ENCODE measurements around the gene CARNS1.
"Not testable (repeated sequence)": the region's sequence is repeated elsewhere in the genome, so short reads cannot be mapped to it uniquely, and the experiment has no call there.

Gene CARNS1

DNA sequence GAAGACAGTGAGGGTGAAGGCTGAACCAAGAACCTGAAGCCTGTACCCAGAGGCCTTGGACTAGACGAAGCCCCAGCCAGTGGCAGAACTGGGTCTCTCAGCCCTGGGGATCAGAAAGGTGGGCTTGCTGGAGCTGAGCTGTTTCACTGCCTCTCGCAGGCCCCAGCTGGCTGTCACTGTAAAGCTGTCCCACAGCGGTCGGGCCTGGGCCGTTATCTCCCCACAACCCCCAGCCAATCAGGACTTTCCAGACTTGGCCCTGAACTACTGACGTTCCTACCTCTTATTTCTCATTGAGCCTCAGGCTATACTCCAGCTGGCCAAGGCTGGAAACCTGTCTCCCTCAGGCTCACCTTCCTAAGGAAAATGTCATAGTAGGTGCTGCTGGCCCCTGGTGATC lies 17.9 kb upstream of the CARNS1 start:
- DNase-seq: no peak

DNA sequence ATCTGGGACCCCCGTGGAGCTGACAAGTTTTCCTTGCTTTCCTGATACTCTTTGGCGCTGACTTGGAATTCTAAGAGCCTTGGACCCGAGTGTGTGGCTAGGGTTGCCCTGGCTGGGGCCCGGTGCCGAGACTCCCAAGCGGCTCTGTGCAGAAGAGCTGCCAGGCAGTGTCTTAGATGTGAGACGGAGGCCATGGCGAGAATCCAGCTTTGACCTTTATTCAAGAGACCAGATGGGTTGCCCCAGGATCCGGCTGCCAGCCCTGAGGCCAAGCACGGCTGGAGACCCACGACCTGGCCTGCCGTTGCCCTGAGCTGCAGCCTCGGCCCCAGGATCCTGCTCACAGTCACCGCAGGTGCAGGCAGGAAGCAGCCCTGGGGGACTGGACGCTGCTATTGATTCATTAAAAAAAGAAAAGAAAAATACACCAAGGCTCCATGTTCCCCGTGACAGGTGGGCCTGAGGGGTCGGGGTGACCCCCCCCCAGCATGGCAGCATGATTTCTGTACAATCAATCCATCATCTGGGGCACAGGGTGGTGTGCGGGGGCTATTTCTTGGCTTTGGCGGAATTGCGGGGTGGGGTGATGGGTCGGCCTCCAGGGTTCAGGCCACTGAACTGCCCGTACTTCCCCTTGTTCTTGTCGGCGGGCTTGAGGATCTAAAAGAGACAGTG lies 17.4 kb upstream of the CARNS1 start:
- DNase-seq: no peak

DNA sequence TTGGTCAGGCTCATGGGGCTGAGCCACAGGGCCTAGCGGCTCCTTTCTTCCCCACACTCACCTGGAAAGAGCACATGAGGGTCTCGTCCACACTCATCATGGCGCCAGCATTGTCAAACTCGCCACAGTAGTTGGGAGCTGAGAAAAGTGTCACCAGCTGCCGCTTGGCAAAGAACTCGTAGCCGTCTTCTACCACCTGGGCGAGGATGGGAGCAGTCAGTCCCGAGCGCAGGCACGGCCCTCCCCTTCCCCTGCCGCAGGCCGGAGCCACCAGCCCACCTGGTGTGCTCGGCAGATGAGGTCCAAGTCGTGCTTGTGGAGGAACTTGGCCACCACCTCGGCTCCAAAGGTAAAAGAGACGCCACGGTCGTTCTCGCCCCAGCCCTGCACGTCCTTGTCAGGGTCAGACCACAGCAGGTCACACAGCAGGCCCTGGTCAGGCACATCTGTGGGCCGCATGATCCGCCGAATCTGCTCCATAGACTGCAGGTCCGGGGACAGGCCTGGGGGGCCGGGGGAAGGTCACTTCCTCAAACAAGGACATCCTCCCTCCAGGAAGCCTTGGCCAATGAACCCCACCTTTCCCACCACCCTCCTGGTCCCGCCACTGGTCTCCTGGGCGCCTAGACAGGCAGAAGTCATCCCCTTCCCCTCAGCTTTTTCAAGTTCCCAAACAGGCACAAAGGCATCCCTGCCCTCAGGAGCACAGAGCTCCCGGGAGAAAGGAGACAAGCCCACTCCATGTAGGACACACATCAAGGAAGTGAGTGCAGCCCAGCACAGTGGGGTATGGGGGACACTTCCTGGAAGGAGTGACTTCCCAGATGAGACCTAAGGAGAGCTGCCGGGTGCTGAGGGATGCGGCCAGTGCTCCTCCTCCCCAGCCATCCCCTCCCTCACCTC lies 16.6 kb upstream of the CARNS1 start:
- no peak for DNase-seq

DNA sequence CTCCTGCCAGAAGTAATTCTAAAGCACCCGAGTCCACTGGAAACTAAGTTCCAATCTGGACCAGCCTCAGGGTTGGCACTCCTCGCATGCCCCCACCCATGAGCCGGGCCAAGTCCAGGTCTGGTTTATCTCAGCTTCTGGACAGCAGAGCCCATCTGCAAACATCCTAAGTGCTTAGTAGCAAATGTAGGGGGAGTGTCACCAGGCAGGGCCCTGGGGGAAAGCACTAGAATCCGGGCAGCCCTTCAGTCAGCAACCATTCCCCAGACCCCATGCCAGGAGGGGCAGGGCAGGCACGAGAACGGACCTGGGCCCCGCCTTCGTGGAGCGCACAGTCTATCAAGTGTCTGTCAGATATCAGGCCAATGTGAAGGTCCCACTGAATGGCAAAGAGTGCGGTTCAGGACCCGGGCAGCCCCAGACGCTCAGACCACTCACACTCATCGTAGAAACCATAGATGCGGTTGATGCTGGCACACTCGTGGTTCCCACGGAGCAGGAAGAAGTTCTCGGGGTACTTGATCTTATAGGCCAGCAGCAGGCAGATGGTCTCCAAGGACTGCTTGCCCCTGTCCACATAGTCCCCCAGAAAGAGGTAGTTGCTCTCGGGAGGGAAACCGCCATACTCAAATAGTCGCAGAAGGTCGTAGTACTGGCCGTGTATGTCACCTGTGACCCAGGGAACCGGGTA lies 15.1 kb upstream of the CARNS1 start:
- no peak for DNase-seq

DNA sequence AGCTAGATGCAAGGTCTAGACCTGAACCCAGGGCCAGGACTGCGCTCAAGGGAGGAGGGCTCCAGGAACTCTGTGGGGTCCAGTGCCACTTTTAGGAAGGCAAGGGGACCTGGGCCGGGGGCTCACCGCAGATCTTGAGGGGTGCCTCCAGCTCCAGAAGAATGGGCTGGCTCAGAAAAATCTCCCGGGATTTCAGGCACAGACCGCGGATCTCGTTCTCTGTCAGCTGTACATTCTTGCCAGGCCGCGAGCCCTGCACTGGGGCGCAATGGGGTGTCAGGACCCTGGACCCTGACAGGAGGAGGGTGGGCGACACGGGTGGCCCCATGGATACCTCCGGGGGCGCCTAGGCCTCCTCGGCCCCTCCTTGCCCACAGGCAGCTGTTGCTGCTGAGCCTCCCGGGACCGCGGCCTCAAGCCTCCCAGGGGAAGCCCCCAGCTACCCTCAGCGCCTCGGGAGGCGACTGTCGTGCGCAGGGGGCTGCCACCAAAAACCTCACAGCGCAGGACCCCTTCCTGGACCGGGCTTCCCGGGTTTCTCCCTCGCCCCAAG lies 14.5 kb upstream of the CARNS1 start:
- no peak for DNase-seq

DNA sequence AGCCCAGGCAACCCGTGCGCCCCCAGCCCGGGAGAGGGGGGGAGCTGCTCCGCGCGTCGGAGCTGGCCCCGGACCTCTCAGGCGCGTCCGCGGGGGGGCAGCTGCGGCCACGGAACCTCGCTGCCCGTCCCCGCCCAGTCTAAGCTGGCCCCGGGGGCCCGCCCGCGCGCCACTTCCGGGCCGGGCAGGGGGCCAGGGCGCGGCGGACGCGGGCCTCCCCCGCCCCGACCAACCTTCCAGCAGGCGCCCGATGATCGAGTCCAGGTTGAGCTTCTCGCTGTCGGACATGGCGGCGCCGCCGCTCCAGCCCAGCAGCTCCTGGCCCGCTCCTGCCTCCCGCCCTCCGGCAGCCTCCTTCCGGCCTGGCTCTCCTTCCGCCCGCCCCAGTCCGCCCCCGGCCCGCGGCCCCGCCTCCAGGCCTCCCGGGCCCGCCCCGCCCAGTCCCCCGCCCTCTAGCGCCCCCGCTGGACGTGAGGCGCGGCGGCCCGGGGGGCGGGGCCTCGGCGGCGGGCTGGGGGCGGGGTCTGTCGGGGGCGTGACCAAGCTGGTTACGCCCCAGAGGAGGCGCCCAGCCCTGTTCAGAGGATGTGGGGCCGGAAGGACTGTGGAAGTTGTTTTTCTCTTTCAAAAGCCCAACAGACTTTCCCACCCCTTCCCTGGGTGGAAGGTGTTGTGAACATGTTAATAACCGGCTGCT lies 13.8 kb upstream of the CARNS1 start, which contains the start of gene PPP1CA:
Gene PPP1CA, minus strand, starts transcription at position 364 of the 697 bp plus-strand sequence. Its CDS starts 76 bp downstream, at position 288.
- DNase-seq: peak; percentile 91 to 98 (median 96)

DNA sequence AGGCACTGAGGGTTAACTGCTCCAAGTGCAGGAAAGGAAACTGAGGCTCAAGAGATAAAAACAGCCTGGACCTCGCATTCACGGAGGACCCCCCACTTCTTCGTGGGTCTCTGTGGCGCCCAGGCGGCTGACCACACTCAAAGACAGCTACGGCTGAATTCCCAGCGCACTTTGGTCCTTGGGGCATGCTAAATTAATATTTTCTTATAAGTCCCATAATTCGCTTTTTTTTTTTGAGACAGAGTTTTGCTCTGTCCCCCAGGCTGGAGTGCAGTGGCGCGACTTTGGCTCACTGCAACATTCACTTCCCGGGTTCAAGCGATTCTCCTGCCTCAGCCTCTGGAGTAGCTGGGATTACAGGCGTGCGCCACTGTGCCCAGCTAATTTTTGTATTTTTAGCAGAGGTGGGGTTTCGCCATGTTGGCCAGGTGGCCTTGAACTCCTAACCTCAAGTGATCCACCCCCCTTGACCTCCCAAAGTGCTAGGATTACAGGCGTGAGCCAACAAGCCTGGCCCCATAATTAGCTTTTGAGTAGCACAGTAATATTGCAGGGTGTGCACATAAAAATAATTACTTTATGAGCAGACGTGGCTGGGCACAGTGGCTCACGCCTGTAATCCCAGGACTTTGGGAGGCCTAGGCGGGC lies 13.2 kb upstream of the CARNS1 start:
- DNase-seq: not testable (repeated sequence)

DNA sequence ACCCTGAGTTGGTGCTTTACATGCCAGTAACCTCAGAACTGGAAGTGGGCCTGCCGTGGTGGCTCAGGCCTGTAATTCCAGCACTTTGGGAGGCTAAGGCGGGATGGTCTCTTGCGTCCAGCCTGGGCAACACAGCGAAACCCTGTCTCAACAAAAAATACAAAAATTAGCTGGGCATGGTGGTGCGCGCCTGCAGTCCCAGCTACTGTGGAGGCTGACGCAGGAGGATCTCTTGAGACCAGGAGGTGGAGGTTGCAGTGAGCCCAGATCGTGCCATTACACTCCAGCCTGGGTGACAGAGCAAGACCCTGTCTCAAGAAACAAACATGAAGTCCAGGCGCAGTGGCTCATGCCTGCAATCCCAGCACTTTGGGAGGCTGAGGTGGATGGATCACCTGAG lies 12.4 kb upstream of the CARNS1 start:
- DNase-seq: not testable (repeated sequence)

DNA sequence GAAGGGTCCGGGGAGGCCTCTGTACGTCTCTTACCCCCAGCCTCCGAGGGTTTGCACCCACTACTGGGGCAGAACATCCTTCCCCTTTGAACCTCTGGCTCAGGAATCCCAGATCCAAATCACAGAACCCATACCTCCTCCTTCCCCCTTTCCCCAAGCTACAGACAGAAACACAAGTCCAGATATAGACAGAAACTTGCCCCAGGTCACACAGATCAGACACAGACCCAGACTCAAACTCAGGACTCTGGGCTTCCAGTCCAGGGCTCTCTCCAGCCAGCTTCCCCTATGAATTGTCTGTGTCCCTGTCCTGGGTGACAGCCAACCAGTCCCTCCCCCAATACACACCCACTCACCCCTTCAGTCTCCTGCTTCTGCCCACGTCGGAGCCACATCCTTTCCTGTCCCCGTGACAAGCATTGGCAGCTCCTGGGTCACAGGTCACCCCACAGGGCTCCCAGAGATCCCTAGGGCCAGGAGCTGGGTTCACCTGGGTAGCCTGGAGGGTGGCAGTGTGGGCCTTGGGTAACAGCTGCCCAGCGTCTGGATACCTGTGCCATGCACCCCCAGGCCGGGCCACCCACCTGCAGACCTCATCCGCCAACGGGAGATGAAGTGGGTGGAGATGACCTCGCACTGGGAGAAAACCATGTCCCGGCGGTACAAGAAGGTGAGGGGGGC lies 10.8 kb upstream of the CARNS1 start:
- DNase-seq: peak; percentile 68 to 78 (median 76)

DNA sequence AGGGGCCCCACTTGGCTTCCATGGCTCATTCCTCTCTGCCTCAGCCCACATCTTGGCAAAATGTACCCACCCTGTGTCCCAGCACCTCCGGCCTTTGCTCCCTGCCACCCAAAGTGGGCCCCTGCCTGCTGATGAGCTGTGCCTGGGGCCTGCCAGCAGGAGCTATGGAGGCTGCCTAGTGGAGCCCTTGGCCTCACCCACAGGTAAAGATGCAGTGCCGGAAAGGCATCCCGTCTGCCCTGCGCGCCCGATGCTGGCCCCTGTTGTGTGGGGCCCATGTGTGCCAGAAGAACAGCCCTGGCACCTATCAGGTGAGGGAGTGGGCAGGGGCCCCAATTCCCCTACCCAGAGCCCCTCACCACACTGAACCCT lies 10.3 kb upstream of the CARNS1 start:
- DNase-seq: no peak

DNA sequence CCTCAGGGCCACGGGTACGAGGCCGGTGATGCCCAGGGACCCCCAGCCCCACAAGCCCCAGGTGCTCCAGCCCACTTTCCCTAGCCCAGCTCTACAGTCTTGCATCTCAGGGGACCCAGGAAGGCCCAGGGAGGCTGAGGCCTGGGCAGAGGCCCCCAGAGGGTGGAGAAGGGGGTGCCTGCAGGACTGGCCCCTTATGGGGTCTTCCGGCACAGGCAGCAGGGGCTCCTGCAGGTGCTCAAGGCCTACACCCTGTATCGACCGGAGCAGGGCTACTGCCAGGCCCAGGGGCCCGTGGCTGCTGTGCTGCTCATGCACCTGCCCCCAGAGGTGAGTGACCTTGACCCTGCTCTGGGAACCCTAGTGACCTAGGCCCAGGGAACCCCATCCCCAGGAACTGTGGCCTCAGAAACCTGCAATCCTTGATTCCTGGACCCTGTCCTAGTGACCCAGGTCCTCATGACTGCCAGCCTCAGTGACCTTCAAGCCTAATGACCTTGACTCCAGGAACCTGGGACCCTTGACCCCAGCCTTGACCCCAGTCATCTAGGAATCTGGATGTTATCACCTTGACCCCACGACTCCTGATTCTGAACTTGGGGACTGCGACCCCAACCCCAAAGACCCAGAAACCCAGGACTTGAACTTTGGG lies 9.7 kb upstream of the CARNS1 start:
- no peak for DNase-seq

DNA sequence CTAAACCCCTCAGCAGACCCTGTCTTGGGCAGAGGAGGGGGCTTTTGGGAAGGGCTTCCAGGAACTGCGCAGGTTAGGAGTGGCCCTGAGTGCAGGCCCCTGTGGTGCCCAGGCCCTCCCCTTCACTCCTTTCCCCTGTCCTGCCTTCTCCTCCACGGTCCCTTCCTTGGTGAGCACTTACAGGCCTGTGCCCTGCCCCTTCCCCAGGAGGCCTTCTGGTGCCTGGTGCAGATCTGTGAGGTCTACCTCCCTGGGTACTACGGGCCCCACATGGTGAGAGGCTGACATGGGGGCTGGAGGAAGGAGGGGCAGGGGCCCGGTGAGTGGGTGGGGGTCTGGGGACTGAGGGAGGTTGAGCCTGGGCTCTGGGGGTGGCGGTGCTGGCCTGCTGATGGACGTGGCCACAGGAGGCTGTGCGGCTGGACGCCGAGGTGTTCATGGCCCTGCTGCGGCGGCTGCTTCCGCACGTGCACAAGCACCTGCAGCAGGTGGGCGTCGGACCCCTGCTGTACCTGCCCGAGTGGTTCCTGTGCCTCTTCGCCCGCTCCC lies 9.0 kb upstream of the CARNS1 start:
- DNase-seq: no peak

DNA sequence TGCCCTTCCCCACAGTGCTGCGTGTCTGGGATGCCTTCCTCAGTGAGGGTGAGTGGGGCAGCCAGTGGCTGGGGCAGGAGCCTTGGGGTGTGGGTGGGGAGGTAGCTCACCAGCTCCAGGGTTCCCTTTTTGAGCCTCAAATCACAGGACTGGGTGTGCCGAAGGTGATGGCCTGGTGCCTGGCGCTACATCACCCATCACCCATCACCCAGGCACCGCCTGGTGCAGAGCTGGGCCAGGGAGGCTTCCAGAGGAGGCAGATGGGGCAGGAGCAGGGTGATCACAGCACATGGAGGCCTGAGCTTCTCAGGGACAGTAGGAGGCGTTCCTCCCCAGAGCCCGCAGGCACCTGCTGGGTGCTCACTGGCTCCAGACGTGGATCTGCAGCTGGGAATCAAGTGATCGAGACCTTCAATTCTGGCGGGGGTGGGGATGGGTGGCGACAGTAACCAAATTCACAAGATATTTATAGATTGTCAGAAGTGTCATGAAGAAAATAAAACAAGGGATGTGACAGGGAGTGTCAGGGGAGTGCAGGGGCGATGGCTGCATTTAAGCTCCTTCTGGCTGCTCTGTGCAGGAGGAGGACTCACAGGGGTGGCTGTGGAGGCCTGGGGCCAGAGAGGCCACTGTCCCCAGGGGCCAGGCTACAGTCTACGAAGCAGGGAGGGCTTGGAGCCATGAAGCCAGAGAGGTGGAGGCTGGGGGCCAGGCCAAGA lies 8.3 kb upstream of the CARNS1 start:
- no peak for DNase-seq

DNA sequence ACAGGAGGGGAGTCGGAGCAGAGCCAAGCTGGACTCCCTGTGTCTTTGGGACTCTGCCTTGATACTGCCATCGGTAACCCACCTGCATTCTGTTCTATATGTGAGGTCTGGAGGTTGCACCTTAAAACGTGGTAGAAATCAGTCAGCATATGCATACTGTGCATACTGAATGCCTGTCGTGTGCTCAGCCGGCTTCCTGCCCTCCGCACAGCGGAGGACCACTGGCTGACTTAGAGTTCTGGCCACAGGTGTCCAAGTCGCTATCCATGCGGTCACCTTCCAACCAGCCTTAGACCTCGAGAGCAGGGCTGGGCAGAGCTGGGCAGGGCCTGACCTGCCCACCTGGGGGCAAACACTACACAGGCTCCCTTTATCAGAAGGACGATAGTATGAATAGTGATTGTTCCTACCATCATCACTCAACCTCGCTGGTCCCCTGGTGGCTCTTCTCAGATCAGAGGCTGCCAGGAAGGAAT lies 7.8 kb upstream of the CARNS1 start:
- no peak for DNase-seq

DNA sequence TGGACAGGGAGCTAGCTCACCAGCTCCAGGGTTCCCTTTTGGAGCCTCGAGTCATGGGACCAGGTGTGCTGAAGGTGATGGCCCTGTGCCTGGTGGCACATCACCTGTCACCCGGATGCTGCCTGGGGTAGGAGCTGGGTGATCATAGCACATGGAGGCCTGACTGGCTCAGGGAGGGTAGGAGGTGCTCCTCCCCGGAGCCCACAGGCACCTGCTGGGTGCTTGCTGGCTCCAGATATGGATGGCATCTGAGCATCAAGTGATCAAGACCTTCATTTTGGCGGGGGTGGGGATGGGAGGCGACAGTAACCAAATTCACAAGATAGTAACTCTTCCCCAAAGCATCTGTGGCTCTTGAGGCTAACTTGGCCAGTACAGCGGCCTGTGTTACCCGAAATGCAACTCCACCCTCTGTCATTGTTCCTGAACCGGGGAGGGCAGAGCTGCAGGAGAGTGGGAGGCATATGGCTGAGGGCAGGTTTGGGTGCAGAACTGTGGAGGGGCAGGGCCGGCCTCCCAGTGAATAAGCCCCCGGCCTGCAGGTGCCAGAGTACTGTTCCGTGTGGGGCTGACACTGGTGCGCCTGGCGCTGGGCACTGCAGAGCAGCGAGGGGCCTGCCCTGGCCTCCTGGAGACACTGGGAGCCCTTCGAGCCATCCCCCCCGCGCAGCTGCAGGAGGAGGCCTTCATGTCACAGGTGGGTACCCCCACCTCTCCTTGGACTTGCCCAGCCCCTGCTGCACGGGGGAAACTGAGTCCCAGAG lies 6.9 kb upstream of the CARNS1 start:
- no peak for DNase-seq

DNA sequence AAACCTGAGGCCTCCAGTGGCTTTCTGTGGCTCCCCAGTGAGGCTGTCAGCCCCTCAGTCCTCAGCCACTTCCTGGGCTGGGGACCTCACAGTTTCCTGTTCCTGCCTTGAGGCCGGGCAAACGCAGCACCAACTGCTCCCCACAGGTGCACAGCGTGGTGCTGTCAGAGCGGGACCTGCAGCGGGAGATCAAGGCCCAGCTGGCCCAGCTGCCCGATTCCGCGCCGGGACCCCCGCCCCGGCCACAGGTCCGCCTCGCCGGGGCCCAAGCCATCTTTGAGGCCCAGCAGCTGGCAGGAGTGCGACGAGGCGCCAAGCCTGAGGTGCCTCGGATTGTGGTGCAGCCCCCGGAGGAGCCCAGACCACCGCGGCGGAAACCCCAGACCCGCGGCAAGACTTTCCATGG lies 6.2 kb upstream of the CARNS1 start:
- DNase-seq: no peak

DNA sequence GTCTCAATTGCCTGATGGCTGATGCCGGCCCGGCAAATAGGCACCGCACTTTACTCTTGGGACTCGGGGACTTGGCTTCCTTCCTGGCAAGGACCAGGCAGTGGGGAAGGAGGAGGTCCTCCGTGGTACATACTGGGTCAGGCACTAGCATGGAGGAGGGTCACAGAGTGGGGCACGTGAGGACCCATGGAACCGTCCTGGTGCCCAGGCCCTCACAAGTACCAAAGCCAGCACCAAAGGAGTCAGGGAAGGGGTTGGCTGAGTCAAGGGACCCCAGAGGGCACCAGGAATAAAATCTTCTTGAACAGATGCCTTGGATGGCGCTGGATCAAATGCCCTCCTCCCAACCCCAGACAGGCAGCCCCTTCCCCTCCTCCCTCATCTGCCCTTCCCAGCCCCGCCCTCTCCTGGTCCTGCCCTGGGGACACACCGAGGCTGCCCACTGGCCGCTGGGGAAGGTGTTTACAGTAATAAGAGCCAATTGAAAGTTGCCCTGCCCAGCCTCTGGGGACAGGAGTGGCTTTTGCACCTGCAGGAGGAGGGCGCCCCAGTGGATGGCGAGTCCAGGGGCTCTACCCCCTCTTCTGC lies 5.6 kb upstream of the CARNS1 start:
- DNase-seq: no peak

DNA sequence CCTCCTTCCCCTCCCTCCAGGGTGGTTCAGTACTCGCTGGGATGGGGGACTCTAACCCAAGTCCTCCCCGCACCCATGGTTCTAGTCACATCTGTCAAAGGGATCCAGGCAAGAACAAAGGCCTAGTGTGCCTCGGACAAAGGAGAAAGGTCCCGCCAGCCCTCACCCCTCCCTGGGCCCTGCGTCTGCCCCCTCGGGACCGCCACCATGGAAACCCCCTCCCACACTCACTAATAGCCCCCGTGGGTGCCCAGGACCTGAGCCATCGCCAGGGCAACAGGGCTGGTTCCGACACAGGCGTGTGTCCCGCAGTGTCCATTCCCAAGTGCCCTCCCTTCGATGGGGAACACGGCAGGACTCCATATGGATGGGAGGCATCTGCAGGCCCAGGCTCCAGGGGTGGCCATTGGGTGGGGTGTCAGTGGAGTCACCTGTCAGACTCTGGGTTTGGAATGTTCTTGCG lies 5.1 kb upstream of the CARNS1 start:
- DNase-seq: no peak

All from suppressor macrophage treated with lipopolysaccharide for 1 hour (primary cell).